GM19397 (cell line): ENCODE data around the gene RNF6.
"Not testable (repeated sequence)": the region's sequence is repeated elsewhere in the genome, so short reads cannot be mapped to it uniquely, and the experiment has no call there.

Experiments
- ATAC-seq: cut with Tn5 transposase; IDR thresholded peaks from one replicate; pipeline ENCODE4 v1.9.1; 2021; ENCODE audit warnings: mild to moderate bottlenecking, moderate library complexity; ENCODE audit not compliant: unreplicated experiment

Gene RNF6

DNA sequence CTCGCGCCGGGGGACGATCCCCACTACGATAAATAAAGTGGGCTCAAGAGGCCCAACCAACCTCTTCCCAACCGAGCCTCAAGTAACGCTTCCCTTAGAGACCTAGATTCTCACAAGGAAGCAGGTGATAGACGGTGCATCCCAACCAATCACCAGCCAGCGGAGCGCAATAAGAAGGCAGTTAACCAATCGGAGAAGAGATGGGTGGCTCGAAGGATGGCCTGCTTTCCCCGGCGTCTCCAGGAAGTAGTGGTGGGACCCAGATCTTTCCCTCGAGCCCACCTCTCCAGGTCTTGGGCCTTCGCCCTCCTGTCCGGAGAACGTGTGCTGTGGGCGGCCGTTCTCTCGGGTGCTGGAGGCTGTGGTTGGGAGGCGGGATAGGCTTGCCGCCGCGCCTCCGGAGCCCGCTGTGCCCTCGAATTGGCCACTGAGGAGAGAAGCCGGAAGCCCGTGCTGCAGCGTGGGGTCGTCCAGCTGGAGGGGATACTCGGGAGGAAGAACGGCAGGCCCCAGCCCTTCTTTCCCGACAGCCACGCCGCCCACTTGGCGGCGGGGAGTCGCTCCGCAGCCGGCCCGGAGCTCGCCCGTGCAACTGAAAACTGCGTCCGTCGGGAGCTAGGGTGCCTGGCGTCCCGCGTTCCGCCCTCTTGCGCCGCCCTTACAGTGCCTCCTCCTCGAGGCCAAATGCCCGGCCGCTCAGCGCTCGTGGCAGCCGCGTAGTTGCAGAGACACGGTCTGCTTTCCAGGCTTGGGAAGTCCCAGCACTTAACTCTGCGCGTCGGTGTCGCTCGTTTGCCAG lies at the start of gene RNF6:
Gene RNF6 (minus strand): TSS at position 594 of the 799 bp plus-strand sequence. CDS start 2,665 bp downstream, outside the sequence.
- ATAC-seq: peak; percentile 96

DNA sequence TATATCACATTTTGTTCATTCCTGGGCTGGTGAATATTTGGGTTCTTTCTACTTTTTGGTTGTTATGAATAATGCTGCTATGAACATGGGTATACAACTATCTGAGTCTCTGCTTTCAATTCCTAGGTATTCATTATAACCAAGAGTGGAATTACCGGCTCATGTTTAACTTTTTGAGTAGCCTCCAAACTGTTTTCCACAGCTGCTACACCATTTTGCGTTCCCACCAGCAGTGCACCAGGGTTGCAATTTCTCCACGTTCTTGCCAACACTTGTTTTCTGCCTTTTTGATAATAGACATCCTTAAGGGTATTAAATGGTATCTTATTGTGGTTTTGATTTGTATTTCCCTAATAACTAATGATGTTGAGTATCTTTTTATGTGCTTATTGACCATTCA lies 48.6 kb upstream of the RNF6 start:
- no peak for ATAC-seq

DNA sequence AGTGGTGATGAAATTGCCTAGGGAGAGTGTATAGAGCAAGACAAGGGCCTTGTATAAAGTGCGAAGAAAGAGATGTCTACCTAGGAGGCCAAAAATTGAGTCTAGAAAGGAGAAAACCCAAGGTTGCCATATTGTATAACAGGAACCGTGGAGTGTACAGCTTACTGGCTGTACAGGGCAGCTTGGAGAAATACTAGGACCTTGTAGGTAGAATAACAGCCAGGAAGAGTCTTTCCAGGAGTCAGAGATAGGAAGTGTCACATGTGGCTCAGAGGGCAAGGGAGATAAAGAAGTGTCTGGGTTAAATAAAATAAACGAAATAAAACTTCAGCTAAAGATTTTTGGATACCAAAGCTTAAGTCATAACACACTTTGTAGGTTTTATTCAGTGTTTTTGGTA lies 44.2 kb upstream of the RNF6 start:
- no peak for ATAC-seq

DNA sequence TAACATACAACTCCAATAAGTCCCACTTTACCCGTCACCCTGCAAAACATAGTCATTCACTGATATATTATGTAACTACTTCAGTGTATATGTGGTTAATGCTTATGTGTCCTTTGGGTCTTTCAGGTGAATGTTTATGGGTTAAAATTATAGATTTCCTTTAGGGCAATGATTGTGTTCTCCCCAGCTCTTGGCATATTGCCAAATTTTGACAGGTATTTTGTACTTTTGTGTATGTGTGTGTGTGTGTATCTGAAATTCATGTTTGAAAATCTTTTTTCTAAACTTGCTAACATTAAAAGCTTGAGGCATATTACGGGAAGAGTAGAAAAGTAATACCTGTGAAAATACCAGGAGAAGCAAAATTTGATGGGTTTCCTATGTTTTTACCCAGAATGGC lies 40.0 kb upstream of the RNF6 start:
- no peak for ATAC-seq

DNA sequence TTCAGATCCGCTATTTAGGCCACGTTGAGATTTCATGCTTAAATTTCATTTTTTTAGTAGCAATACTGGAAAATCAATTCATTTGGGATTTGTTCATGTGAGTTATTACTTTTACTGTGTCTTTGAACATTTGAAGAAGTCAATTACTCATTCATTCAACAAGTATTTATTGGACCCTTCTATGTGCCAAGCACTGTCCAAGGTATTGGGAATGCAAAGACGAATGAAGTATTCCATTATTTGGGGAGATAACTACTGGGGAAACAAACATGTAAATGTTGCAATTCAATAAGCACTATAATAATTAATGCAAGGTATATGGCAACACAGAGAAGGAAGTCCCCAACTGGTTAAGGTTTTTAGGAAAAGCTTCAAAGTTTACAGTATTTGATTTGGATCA lies 37.5 kb upstream of the RNF6 start:
- no peak for ATAC-seq

DNA sequence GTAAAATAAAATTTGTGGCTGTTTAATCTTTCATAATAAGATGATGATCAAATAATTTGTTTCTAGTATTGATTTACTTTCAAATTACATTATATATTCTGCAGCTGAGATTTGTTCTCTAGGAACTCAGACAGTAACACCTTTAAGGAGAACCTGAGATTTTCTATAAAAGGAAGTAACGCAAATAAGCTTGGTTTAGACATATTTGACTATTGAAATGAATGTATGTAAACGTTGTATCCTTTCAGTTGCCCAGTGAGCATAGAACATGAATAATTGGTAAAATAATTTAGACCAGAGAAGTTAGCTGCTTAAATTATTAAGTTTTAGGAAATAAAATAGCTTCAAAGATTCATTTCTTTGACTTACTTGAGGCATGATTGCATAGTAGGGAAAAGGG lies 34.9 kb upstream of the RNF6 start:
- no peak for ATAC-seq

DNA sequence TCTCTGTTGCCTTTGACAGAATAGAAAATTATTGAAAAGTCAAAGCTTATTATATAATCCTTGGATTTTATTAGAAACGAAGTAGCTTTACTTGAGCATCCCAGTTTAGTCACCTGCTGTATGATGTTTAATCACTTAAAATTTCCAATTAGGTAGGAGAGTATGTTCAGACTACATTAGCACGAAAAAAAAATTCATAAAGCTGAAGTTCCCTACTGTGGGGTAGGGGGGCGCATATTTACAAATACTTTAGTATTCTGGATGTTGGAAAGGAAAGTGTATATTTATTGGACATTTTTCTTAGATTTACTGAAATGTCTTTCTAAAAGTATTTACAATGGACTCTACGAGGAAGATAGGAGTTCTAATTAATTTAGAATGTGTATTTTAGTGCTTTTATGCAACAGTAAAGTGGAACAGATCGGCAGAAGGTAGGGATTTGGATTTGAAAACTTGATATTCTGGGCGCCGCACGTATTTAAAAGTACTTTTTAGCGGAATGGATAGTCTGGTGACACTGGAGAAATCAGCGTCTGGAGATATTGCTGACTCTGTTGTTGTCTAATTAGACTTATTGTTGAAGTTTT lies 33.7 kb upstream of the RNF6 start:
- no peak for ATAC-seq

DNA sequence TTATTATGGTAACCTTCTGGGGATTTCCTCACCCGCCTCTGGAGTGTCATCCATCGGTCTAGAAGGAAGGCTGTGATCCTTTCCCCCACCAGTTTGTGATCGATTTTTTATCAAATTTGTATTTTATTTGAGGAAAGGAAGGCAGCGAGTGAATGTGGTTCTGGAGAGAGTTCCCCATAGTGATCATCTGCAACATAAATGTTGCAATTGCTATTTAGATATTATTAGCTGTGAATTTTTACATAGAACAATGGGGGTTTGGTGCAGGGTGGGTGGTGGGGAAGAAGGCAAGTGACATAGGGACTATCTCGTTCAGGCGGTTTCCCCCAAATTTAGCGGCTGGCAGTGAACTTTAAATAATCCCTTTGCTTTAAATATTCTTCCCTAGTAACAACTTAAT lies 33.0 kb upstream of the RNF6 start:
- no peak for ATAC-seq

DNA sequence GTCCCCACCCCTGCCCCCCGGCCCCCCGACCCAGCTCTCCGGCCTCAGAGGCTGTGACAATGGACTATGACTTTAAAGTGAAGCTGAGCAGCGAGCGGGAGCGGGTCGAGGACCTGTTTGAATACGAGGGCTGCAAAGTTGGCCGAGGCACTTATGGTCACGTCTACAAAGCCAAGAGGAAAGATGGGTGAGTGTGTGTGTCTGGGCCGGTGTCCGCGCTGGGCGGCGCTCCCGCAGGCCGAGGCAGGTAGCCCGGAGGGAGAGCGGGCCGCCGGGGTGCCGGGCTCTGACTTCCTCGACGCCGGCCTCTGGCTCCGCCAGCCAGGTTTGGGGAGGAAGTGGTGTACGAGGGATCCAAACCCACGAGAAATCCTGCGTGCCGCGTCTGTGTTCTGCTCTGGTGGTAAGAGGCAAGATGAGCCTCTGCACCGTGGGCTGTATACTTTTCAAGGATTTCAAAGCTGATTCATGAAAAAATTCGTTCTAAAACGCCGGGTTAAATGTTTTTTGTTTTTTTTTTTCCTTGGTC lies 32.5 kb upstream of the RNF6 start:
- ATAC-seq: peak; percentile 31

DNA sequence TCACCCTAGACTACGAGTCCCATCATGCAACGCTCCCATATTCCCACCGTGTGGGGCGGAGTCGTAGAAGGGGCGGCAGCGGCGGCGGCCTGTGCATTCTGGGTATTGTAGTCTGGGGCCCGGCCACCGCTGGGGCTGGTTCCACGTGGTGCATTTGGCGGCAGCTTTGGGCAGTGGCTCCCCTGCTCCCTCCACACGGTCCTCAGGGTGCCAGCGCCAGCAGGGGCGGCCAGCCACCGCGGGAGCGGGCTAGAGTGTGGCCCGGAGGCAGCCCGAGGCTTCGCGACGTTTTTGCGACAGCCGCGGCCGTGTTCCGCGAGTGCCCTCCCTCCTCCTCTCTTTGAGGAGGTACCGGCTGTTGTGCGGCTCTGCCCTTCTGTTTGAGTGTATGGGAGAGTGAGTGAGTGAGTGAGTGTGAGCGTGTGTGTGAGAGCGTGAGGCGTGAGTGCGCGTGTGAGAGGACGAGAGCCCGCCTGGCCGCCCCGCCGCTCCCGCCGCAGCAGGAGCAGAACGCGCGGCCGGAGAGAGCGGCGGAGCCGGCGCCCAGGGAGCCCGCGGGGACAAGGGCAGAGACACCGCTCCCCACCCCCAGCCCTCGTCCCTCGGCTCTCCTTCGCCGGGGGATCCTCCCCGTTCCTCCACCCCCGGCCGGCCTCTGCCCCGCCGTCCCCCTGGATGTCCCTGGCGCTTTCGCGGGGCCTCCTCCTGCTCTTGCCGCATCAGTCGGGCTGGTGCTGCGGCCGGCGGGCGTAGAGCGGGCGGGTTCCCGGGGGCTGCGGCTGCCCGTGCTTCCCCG lies 31.9 kb upstream of the RNF6 start, which contains the start of gene CDK8:
Gene CDK8 (plus strand): TSS at position 343 of the 796 bp plus-strand sequence. CDS start 513 bp downstream, outside the sequence.
- ATAC-seq: peak; percentile 86

DNA sequence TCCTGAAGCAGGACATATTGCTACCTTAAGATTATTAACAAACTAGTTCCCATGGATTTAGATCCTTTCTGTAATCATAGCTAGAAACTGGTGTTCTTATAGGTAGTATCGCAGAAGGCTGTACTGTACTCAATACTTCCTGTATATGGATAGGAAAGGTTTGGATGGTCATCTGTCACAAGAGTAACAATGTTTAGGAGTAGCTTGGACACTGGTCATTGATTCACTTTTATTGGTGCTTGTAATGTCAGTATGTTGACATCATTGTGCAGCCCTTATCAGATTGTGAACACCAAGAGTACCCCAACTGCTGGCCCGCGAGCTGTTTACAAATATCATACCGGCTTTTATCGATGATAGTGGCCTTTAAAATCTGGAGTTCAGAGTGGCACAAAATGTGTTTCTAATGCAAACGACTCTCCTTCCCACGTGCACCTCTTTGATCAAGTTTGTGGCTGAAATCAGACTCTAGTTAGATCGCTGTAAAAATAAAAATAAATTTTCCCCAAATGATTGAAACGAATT lies 31.2 kb upstream of the RNF6 start:
- ATAC-seq: no peak

DNA sequence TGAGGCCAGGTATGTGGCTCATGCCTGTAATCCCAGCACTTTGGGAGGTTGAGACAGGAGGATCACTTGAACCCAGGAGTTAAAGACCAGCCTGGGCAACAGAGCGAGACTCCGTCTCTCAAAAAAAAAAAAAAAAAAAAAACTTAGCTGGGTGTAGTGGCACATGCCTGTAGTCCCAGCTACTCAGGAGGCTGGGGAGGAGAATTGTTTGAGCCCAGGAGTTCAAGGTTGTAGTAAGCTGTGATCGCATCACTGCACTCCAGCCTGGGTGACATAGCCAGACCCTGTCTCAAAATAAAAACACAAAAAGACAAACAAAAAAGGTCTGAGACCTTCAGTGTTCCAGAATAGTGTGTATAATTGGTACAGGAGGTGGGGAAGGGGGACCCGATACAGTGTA lies 29.9 kb upstream of the RNF6 start:
- ATAC-seq: not testable (repeated sequence)

DNA sequence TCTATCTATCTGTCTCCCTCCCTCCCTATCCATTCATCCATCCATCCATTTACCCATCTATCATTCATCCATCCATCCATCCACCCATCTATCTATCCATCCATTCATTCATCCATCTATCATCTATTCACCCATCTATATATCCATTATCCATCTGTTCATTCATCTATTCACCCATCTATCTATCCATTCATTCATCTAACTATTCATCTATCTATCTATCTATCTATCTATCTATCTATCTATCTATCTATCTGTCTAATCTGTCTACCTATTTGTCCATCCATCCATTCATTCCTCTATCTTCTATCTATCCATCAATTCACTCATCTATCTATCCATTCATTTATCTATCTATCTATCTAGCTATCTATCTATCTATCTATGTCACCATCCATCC lies 27.4 kb upstream of the RNF6 start:
- ATAC-seq: no peak

DNA sequence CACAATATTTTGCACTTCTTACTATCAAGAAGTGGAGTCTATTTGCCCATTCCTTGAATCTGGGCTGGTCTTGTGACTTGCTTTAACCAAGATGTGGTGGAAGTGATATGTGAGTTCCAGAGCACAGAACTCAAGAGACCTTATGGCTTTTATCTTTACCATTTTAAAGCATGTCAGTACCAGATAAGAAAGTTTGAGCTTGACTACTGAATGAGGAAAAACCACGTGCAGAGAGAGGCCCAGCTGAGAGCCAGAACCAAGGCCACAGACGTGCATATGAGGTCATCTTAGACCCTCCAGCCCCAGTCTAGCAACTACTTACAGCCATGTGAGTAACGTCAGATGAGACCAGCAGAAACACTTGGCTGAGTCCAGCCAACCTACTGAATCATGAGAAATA lies 25.5 kb upstream of the RNF6 start:
- ATAC-seq: no peak

DNA sequence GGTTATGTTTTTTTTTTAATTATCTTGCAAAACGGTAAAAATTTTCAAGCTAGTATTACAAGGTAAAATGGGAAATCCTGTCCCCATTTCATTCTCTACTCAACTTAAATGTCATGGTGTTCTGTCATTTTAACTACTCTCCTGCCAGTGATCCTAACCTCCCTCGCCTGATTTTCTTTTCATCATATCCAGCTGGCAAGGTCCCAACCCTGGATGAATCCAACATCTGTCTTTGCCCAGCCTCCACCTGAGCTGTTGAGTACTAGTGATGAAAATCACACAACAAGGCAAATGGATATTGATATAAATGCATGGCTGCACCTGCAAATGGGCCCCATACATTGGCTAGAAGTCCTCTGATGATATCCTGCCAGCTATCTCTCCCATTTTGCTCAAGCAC lies 24.9 kb upstream of the RNF6 start:
- no peak for ATAC-seq

DNA sequence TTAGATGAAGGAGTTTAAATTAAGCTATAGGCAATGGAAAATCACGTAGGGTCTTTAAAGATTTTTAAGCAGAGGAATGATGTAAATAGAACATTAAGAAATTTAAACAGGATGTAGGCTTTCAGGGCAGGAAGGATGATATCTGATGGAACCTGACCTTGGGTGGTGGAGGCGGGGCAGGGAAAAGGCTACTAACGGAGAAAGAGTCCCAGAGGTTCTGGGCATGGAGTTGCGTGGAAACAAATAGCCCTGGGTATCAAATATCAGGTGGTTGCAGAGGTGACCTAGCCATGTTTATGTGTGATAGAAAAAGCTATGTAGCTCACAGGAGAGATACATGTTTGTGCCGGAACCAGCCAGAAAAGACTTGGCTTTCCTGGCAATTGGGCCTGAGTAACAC lies 24.0 kb upstream of the RNF6 start:
- no peak for ATAC-seq

DNA sequence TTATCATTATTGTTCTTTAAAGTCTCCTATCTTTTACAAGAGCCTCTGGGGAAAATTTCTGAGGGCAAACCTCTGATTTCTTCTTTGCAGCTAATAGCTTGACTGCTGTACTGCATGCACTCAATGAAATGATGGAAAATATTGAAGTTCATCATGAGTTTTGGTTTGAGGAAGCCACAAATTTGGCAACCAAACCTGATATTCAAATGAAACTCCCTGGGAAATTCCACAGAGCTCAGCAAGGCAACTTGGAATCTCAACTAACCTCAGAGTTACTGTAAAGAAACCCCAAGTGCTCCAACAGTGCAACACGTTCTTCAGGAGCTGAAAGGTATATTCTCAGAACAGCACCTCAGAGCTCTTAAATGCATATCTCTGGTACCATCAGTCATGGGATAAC lies 14.2 kb upstream of the RNF6 start:
- no peak for ATAC-seq

DNA sequence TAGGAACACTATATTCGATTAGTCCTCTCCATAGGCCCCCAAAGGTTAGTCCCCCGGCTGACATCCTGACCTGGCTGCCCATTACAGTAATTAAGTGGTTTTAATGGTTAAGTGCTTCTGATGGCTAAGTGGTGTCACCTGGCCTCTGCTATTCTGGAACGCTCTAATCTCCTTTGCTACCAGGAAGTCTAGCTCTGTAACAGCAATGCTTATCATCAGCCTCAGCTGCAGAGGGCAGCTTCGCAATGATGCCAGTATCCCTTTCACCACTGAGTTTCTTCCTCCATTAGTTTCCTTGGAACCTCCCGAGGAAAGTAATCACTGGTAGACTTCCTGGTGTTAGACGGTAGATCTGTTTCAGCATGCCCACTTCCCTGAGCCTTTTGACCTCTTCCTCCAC lies 8.6 kb upstream of the RNF6 start:
- no peak for ATAC-seq

DNA sequence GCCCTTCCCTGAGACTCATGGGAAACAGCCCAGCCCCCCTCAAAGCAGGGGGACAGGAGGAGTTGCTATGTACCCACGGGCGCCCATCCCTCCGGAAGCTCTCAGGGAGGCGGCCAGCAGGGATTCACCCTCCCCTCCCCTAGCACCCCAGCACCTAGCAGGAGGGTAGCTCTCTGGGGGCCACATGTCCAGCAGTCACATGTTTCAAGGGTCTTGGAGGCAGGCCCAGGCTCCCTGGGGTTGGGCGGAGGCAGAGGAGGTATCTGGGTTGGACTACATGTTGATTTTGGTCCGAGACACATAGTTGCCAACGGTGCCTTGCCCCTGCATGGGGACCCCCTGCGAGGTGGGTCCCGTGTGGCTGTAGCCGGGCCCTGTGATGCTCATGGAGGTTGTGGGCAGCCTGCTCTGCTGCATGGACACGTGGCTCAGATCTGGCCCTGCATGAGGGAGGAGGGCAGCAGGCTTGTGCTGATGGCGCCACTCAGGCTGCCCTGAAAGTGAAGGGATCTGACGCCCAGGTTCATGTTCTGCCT lies 7.0 kb upstream of the RNF6 start:
- ATAC-seq: no peak

DNA sequence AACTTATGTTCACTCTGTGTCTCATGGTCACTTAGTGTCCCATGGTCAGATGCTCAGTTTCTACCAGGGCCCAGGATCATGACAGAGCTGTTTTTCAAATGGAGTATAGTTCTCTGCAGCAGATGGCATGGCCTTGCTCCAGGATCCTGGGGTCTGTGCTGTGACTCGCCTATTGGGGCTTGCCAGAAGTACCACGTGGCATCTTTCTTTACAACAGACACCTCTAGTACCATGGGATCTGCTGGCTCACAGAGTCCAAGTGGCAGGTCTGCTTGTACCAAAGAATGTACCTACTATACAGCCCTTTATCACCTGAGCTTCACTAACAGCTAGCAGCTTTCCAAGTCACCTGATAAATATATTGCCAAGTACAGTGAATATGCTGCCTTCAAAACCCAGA lies 6.0 kb upstream of the RNF6 start:
- no peak for ATAC-seq
